SK-N-SH treated with all-trans-retinoic acid at 6 μM for 48 hours (cell line): ENCODE results near the gene FKTN.

ENCODE experiments used
- ATAC-seq: fragments of 200-7000 bp; cut with Tn5 transposase; 3 replicates; pipeline ENCODE4 v1.9.1; 2020; ENCODE audit warnings: mild to moderate bottlenecking, moderate library complexity
- ARNTL ChIP-seq: fragments of 450-650 bp; formaldehyde crosslinking; IDR thresholded peaks from 2 replicates; pipeline ENCODE4 v1.5.0; 2020; ENCODE audit warnings: low read depth, mild to moderate bottlenecking, moderate library complexity, borderline replicate concordance
- BACH2 ChIP-seq: fragments of 250-450 bp; sonication (Bioruptor Pico); IDR thresholded peaks from 2 replicates; pipeline ENCODE4 v1.9.0; 2021; ENCODE audit warnings: mild to moderate bottlenecking, borderline replicate concordance
- CREB5 ChIP-seq: fragments of 250-450 bp; sonication (Bioruptor Pico); IDR thresholded peaks from 2 replicates; pipeline ENCODE4 v1.5.1; 2020; ENCODE audit warnings: low read depth, mild to moderate bottlenecking, moderate library complexity
- CSDC2 ChIP-seq: fragments of 250-450 bp; sonication (Bioruptor Pico); IDR thresholded peaks from 2 replicates; pipeline ENCODE4 v1.5.0; 2020; ENCODE audit warnings: mild to moderate bottlenecking, moderate library complexity
- CSRNP3 ChIP-seq: fragments of 250-450 bp; sonication (Bioruptor Pico); IDR thresholded peaks from 2 replicates; pipeline ENCODE4 v1.5.1; 2021; ENCODE audit warnings: mild to moderate bottlenecking, moderate library complexity
- ESRRG ChIP-seq: fragments of 250-450 bp; sonication (Bioruptor Pico); IDR thresholded peaks from 2 replicates; pipeline ENCODE4 v1.6.1; 2021; ENCODE audit warnings: mild to moderate bottlenecking
- ISL1 ChIP-seq: fragments of 250-450 bp; sonication (Bioruptor Pico); IDR thresholded peaks from 2 replicates; pipeline ENCODE4 v2.1.2; 2022; ENCODE audit warnings: mild to moderate bottlenecking, moderate library complexity
- OSR1 ChIP-seq: fragments of 250-450 bp; sonication (Bioruptor Pico); IDR thresholded peaks from 2 replicates; pipeline ENCODE4 v1.8.0; 2022; ENCODE audit warnings: moderate library complexity, mild to moderate bottlenecking, inconsistent platforms
- PATZ1 ChIP-seq: fragments of 250-450 bp; sonication (Bioruptor Pico); IDR thresholded peaks from 2 replicates; pipeline ENCODE4 v1.8.0; 2020; ENCODE audit warnings: mild to moderate bottlenecking, moderate library complexity, borderline replicate concordance
- POU6F1 ChIP-seq: fragments of 250-450 bp; sonication (Bioruptor Pico); IDR thresholded peaks from 2 replicates; pipeline ENCODE4 v1.8.0; 2021; ENCODE audit warnings: low read depth, mild to moderate bottlenecking, moderate library complexity, borderline replicate concordance
- PPARA ChIP-seq: fragments of 250-450 bp; sonication (Bioruptor Pico); IDR thresholded peaks from 2 replicates; pipeline ENCODE4 v1.5.0; 2020; ENCODE audit warnings: mild to moderate bottlenecking, borderline replicate concordance
- RARB ChIP-seq: fragments of 250-450 bp; sonication (Bioruptor Pico); IDR thresholded peaks from 2 replicates; pipeline ENCODE4 v1.8.0; 2021; ENCODE audit warnings: mild to moderate bottlenecking, moderate library complexity
- TCF4 ChIP-seq: fragments of 250-450 bp; sonication (Bioruptor Pico); IDR thresholded peaks from 2 replicates; pipeline ENCODE4 v1.8.0; 2021; ENCODE audit warnings: mild to moderate bottlenecking, moderate library complexity, borderline replicate concordance
- TOX ChIP-seq: fragments of 250-450 bp; sonication (Bioruptor Pico); IDR thresholded peaks from 2 replicates; pipeline ENCODE4 v1.8.0; 2021; ENCODE audit warnings: mild to moderate bottlenecking, moderate library complexity, borderline replicate concordance
- TSHZ2 ChIP-seq: fragments of 250-450 bp; sonication (Bioruptor Pico); IDR thresholded peaks from 2 replicates; pipeline ENCODE4 v1.5.0; 2020; ENCODE audit warnings: mild to moderate bottlenecking, moderate library complexity
- ZFP30 ChIP-seq: fragments of 450-650 bp; formaldehyde crosslinking; IDR thresholded peaks from 2 replicates; pipeline ENCODE4 v1.5.0; 2022; ENCODE audit warnings: mild to moderate bottlenecking, moderate library complexity
- ZNF565 ChIP-seq: fragments of 450-650 bp; formaldehyde crosslinking; conservative IDR thresholded peaks from 2 replicates; pipeline ENCODE4 v1.5.0; 2020; ENCODE audit warnings: low read depth, mild to moderate bottlenecking, moderate library complexity
- ZNF70 ChIP-seq: fragments of 450-650 bp; formaldehyde crosslinking; IDR thresholded peaks from 2 replicates; pipeline ENCODE4 v1.5.0; 2020; ENCODE audit warnings: mild to moderate bottlenecking, moderate library complexity
- ZNF8 ChIP-seq: fragments of 450-650 bp; formaldehyde crosslinking; IDR thresholded peaks from 2 replicates; pipeline ENCODE4 v1.5.0; 2020; ENCODE audit warnings: mild to moderate bottlenecking, moderate library complexity

Gene FKTN

GRCh38 chr9:105625088-105625487, 67.2 kb downstream of the FKTN start:
- TF ChIP-seq CREB5 (CRISPR knock-in tag) (no peak), POU6F1 (CRISPR knock-in tag) (no peak), TCF4 (CRISPR knock-in tag) (no peak), PPARA (CRISPR knock-in tag) (no peak)

GRCh38 chr9:105632807-105633206, 74.9 kb downstream of the FKTN start:
- no peak for ATAC-seq
- no peak for TF ChIP-seq ZFP30 (CRISPR knock-in tag)
- TF ChIP-seq ZNF565 (CRISPR knock-in tag) = no peak
- TF ChIP-seq CSDC2 (CRISPR knock-in tag) = no peak
- no peak for TF ChIP-seq RARB
- TF ChIP-seq ZNF8 (CRISPR knock-in tag) = no peak
- no peak for TF ChIP-seq ESRRG (CRISPR knock-in tag)
- no peak for TF ChIP-seq BACH2 (CRISPR knock-in tag)
- TF ChIP-seq OSR1 (CRISPR knock-in tag) = no peak
- no peak for TF ChIP-seq ISL1 (CRISPR knock-in tag)
- TF ChIP-seq TOX (CRISPR knock-in tag) = no peak
- no peak for TF ChIP-seq PATZ1
- TF ChIP-seq CSRNP3 = no peak
- no peak for TF ChIP-seq PPARA (CRISPR knock-in tag)
- no peak for TF ChIP-seq ZNF70
- no peak for TF ChIP-seq TSHZ2 (CRISPR knock-in tag)
- no peak for TF ChIP-seq CREB5 (CRISPR knock-in tag)
- TF ChIP-seq ARNTL (CRISPR knock-in tag) = no peak

More at GRCh38 chr9:105625088-105625487, 67.2 kb downstream of the FKTN start:
- ATAC-seq = no peak

- no peak for TF ChIP-seq TOX (CRISPR knock-in tag)
- TF ChIP-seq ISL1 (CRISPR knock-in tag) = no peak
- TF ChIP-seq CSDC2 (CRISPR knock-in tag) = no peak
- no peak for TF ChIP-seq ZFP30 (CRISPR knock-in tag)
Observed at GRCh38 chr9:105633411-105633810, 75.5 kb downstream of the FKTN start.

More at GRCh38 chr9:105633411-105633810, 75.5 kb downstream of the FKTN start:
- ATAC-seq = no peak
